ENCODE measurements around the gene SYT1. TPM values are rescaled to one million over a fixed set of nuclear protein-coding genes. Genes with fewer than 3 reads are reported as not detected.

SYT1 gene
- total and polyA plus RNA-seq, 2 of the 8 experiments (the other 6 are each of a cell fraction or from before 2014, with no cell fraction given), result 11.0 to 34.6 TPM

- Histone ChIP-seq H3K14ac (ENCODE audit: insufficient read length) (no peak overlapping the region), H2AK5ac (ENCODE audit: low read depth, low read length) (0 out of 2 replicates have a peak overlapping the region, but pooled peaks have one; percentile 32), H3K79me2 (ENCODE audit: control insufficient read depth in 1 of 2, insufficient read depth in 2 of 2, low read length in 2 of 2) (no peaks in the 10 kb centered on the region), H3K79me1 (ENCODE audit: low read depth, low read length) (no peaks in the 10 kb centered on the region), H2BK15ac (ENCODE audit: low read length) (no peak overlapping the region), H2BK12ac (ENCODE audit: low read depth, low read length) (0 out of 2 replicates have a peak overlapping the region, but pooled peaks have one; percentile 11), H3K23ac (ENCODE audit: insufficient read length) (no peak overlapping the region), H3K4me2 (ENCODE audit: insufficient read depth in 1 of 2, low read depth in 2 of 2, low read length in 2 of 2) (no peak overlapping the region), H4K5ac (ENCODE audit: insufficient read length, low read depth, low read length) (no peak overlapping the region), H3K27ac (ENCODE audit: low read depth, low read length) (no peak overlapping the region; the same call in 1 of the 2 replicates), H2BK5ac (ENCODE audit: low read depth, low read length) (no peak overlapping the region), H3K9me3 (ENCODE audit: insufficient read depth in 2 of 2, low read depth in 1 of 2, low read length in 1 of 2) (no peaks in the 10 kb centered on the region), H4K20me1 (replicated peaks in 1 of 2; ENCODE audit: control insufficient read depth in 1 of 2, insufficient read depth in 2 of 2, low read length in 2 of 2) (no peaks in the 10 kb centered on the region), H4K8ac (ENCODE audit: extremely low read depth, insufficient read depth, low read length) (no peak overlapping the region), H2AFZ (ENCODE audit: low read length) (no peak overlapping the region), H3K18ac (ENCODE audit: extremely low read depth, low read length) (no peak overlapping the region), H3K9ac (replicated peaks in 1 of 4; ENCODE audit: extremely low read depth in 1 of 4, low read depth in 3 of 4, low read length in 3 of 4) (no peak overlapping the region), H3K4me3 (ENCODE audit: extremely low read depth in 1 of 4, insufficient read depth in 2 of 4, low read depth in 3 of 4, low read length in 4 of 4) (no peak overlapping the region), H2BK20ac (ENCODE audit: low read length) (no peak overlapping the region), H3K23me2 (ENCODE audit: low read depth, low read length) (no peaks in the 10 kb centered on the region), H2BK120ac (replicated peaks; ENCODE audit: low read depth, low read length) (no peak overlapping the region), H3K27me3 (replicated peaks in 1 of 4; ENCODE audit: control insufficient read depth in 3 of 4, extremely low read depth in 1 of 4, insufficient read depth in 3 of 4, low read length in 3 of 4) (no peaks in the 10 kb centered on the region), H3K4ac (replicated peaks; ENCODE audit: insufficient read length, low read depth, low read length) (no peak overlapping the region), H3K4me1 (replicated peaks in 1 of 4; ENCODE audit: control insufficient read depth in 3 of 4, insufficient read depth in 4 of 4, low read length in 3 of 4) (peaks cover 0 to 9% (median 4%) of the 10 kb centered on the region in 4 experiments; a peak in 3 of 7 replicates), H3K56ac (replicated peaks; ENCODE audit: insufficient read length, low read depth, low read length) (no peak overlapping the region), H3K36me3 (ENCODE audit: control insufficient read depth in 2 of 4, insufficient read depth in 4 of 4, low read length in 3 of 4) (no peaks in the 10 kb centered on the region), H4K91ac (replicated peaks; ENCODE audit: insufficient read length, low read length) (no peak overlapping the region)
- WGBS, 2 experiments (ENCODE audit: extremely low coverage in 1 of 2, insufficient coverage in 1 of 2, insufficient read length in 1 of 2, insufficient replicate concordance in 2 of 2, low coverage in 1 of 2, low lambda C conversion rate in 2 of 2, missing lambda C conversion rate in 1 of 2), result 72% methylated on average over 6 of the region's 6 CpGs; no CpG with 5 or more reads in 1 of the 2 experiments
- POLR2A ChIA-PET (ENCODE audit: partially characterized antibody), result interaction anchor here (0.6 to 1.2 kb wide), 2 partner anchors 146 to 150 kb away, joined by 3 read pairs; no protein-coding TSS in a partner anchor
- DNase-seq (ENCODE audit: low read depth in 1 of 2, low spot score in 2 of 2) (peak; percentile 38 to 63), FAIRE-seq (peak; percentile 99)
- CTCF ChIA-PET (ENCODE audit: partially characterized antibody), result interaction anchor here (0.6 to 3.0 kb wide), 10 partner anchors 11 to 937 kb away, joined by 3 to 18 read pairs (median 4); no protein-coding TSS in a partner anchor
- peak; percentile 93 to 95 for TF ChIP-seq RAD21 (IDR thresholded peaks at IDR 0.05 in 1 of 2, conservative IDR thresholded peaks at IDR 0.05 in 1 of 2; ENCODE audit: low read depth in 2 of 2, low read length in 2 of 2)
- TF ChIP-seq KDM5A (IDR thresholded peaks at IDR 0.05; ENCODE audit: low read length), result no peak
- TF ChIP-seq SAP30 (IDR thresholded peaks at IDR 0.05; ENCODE audit: insufficient read depth, insufficient replicate concordance, low read length), result no peak
- TF ChIP-seq, protein P1, sequence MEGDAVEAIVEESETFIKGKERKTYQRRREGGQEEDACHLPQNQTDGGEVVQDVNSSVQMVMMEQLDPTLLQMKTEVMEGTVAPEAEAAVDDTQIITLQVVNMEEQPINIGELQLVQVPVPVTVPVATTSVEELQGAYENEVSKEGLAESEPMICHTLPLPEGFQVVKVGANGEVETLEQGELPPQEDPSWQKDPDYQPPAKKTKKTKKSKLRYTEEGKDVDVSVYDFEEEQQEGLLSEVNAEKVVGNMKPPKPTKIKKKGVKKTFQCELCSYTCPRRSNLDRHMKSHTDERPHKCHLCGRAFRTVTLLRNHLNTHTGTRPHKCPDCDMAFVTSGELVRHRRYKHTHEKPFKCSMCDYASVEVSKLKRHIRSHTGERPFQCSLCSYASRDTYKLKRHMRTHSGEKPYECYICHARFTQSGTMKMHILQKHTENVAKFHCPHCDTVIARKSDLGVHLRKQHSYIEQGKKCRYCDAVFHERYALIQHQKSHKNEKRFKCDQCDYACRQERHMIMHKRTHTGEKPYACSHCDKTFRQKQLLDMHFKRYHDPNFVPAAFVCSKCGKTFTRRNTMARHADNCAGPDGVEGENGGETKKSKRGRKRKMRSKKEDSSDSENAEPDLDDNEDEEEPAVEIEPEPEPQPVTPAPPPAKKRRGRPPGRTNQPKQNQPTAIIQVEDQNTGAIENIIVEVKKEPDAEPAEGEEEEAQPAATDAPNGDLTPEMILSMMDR (IDR thresholded peaks at IDR 0.05; ENCODE audit: control extremely low read depth in 1 of 3, insufficient read depth in 1 of 3, low read depth in 1 of 3, low read length in 3 of 3), result peak; percentile 45 to 88 (median 83)
- no peak for TF ChIP-seq POLR2A (IDR thresholded peaks at IDR 0.05; ENCODE audit: control extremely low read depth in 1 of 2, low read depth in 2 of 2, low read length in 2 of 2)
Measured at GRCh38 chr12:79407671-79408622, 543.4 kb downstream of the SYT1 start.

All from H1 (cell line).